DMS 273 (cell line): ENCODE data around the gene SLC28A3.

Source experiments
- DNase-seq: peaks from one replicate; lab custom pipeline; 2025; ENCODE audit not compliant: unreplicated experiment; lab: John Stamatoyannopoulos, UW

The SLC28A3 gene

GRCh38 chr9:84251921-84252320 is 88.6 kb downstream of the SLC28A3 start:
- DNase-seq, result no peak

GRCh38 chr9:84241817-84242373 is 98.7 kb downstream of the SLC28A3 start:
- no peak for DNase-seq

- no peak for DNase-seq
Measured at GRCh38 chr9:84239343-84239742, 101.2 kb downstream of the SLC28A3 start.

- DNase-seq, result peak; percentile 5
Measured at GRCh38 chr9:84238652-84239051, 101.9 kb downstream of the SLC28A3 start.

- peak; percentile 18 for DNase-seq
Measured at GRCh38 chr9:84235511-84235910, 105.0 kb downstream of the SLC28A3 start.

- DNase-seq, result peak; percentile 74
Measured at GRCh38 chr9:84230355-84231145, 110.0 kb downstream of the SLC28A3 start.

GRCh38 chr9:84229191-84229590 is 111.4 kb downstream of the SLC28A3 start:
- DNase-seq, result no peak

GRCh38 chr9:84228130-84228720 is 112.3 kb downstream of the SLC28A3 start:
- DNase-seq, result no peak

GRCh38 chr9:84226126-84226525 is 114.4 kb downstream of the SLC28A3 start:
- no peak for DNase-seq
